HCT116 (cell line): Measurements from ENCODE around the gene NCAPG2. TPM values are rescaled to one million over a fixed set of nuclear protein-coding genes. Genes with fewer than 3 reads are reported as not detected.

Source experiments
- ATAC-seq: fragments of 200-7000 bp; cut with Tn5 transposase; 2 replicates; pipeline ENCODE4 v1.9.1; 2020; ENCODE audit warnings: mild to moderate bottlenecking, moderate library complexity
- BruUV-seq: library from RNA; stranded (reverse); fragments of 400-500 nt; replicated peaks from 2 replicates; lab custom pipeline; 2021; lab: Mats Ljungman, UMichigan
- CTCF ChIA-PET: fragments of 300-600 bp; sonication (Branson Sonifier 250); formaldehyde crosslinking; loops from one replicate; lab custom pipeline; 2021; ENCODE audit warnings: antibody characterized with exemption; lab: Charles Lee
- POLR2A ChIA-PET: fragments of 300-600, 350-600 bp; sonication (Branson Sonifier 250); formaldehyde crosslinking; loops from one replicate; lab custom pipeline; 2021; ENCODE audit warnings: antibody characterized with exemption; lab: Charles Lee
- RAD21 ChIA-PET, 2 experiments: fragments of 300-600 bp; sonication (Branson Sonifier 250); formaldehyde crosslinking; loops; one replicate each; lab custom pipeline; 2023; ENCODE audit warnings: low total read pairs in 2 of 2; ENCODE audit not compliant: uncharacterized antibody in 2 of 2, unreplicated experiment in 2 of 2, low non-redundant PET in 1 of 2; lab: Charles Lee
- DNase-seq: peaks from one replicate; pipeline ENCODE4 v3.0.0-alpha.2; 2010; ENCODE audit warnings: low read depth, low spot score
- H2AFZ ChIP-seq: fragments of 200-600 bp; shearing (Covaris generic), sonication (generic); 2 replicates; pipeline ENCODE4 v1.6.1; 2017; ENCODE audit warnings: low read depth, mixed run types, mixed read lengths, antibody characterized with exemption, low read length; ENCODE audit not compliant: poor library complexity, severe bottlenecking
- H3K27ac ChIP-seq: 2 replicates; pipeline ENCODE4 v1.5.1; 2012; ENCODE audit warnings: low read depth, low read length
- H3K27me3 ChIP-seq: fragments of 200-600 bp; sonication (generic); 2 replicates; pipeline ENCODE4 v1.6.1; 2016; ENCODE audit warnings: mixed run types, low read length, mixed read lengths; ENCODE audit not compliant: insufficient read depth
- H3K36me3 ChIP-seq, 2 experiments: fragments of 200-500 bp in 1 of 2; fragments of 200-600 bp in 1 of 2; sonication (Bioruptor generic) in 1 of 2; sonication (generic) in 1 of 2; 2 replicates each; pipeline versions ENCODE4 v1.5.1 to v1.6.1; 2014 to 2016; ENCODE audit warnings: low read length in 2 of 2, inconsistent platforms in 1 of 2, mixed read lengths in 1 of 2, mixed run types in 1 of 2; ENCODE audit not compliant: insufficient read depth in 2 of 2, control insufficient read depth in 1 of 2
- H3K4me1 ChIP-seq, 2 experiments: fragments of 200-600 bp in 1 of 2; sonication (generic) in 1 of 2; 2 replicates each; pipeline versions ENCODE4 v1.5.1 to v1.6.1; 2012 to 2017; ENCODE audit warnings: low read length in 2 of 2, inconsistent platforms in 1 of 2, mild to moderate bottlenecking in 1 of 2, mixed read lengths in 1 of 2, mixed run types in 1 of 2, moderate library complexity in 1 of 2; ENCODE audit not compliant: insufficient read depth in 2 of 2, control insufficient read depth in 1 of 2
- H3K4me2 ChIP-seq: fragments of 200-600 bp; sonication (generic); 2 replicates; pipeline ENCODE4 v1.6.1; 2017; ENCODE audit warnings: mixed run types, low read length, mixed read lengths
- H3K4me3 ChIP-seq, 2 experiments: fragments of 200-600 bp in 1 of 2; sonication (generic) in 1 of 2; replicated peaks in 1 of 2; 2 replicates each; pipeline ENCODE4 v1.5.1; 2011 to 2016; ENCODE audit warnings: low read length in 2 of 2, control low read depth in 1 of 2, low read depth in 1 of 2, mild to moderate bottlenecking in 1 of 2, mixed read lengths in 1 of 2, mixed run types in 1 of 2
- H3K79me2 ChIP-seq: fragments of 200-600 bp; sonication (generic); 2 replicates; pipeline ENCODE4 v1.6.1; 2017; ENCODE audit warnings: mild to moderate bottlenecking, mixed run types, low read length, moderate library complexity, mixed read lengths; ENCODE audit not compliant: insufficient read depth
- H3K9ac ChIP-seq: fragments of 200-600 bp; sonication (generic); 2 replicates; pipeline ENCODE4 v1.6.1; 2016; ENCODE audit warnings: low read length, mixed read lengths
- H3K9me2 ChIP-seq: fragments of 200-600 bp; sonication (generic), shearing (Covaris generic); 2 replicates; pipeline ENCODE4 v1.6.1; 2017; ENCODE audit warnings: mixed run types, mild to moderate bottlenecking, moderate library complexity; ENCODE audit not compliant: insufficient read depth
- H3K9me3 ChIP-seq, 2 experiments: fragments of 200-500 bp in 1 of 2; fragments of 200-600 bp in 1 of 2; sonication (Bioruptor generic) in 1 of 2; sonication (generic) in 1 of 2; 2 replicates each; pipeline ENCODE4 v1.6.1; 2014 to 2017; ENCODE audit warnings: low read length in 2 of 2, mixed read lengths in 2 of 2, inconsistent platforms in 1 of 2, low read depth in 1 of 2, mild to moderate bottlenecking in 1 of 2, mixed run types in 1 of 2, moderate library complexity in 1 of 2; ENCODE audit not compliant: control insufficient read depth in 1 of 2, insufficient read depth in 1 of 2
- H4K20me1 ChIP-seq: fragments of 200-600 bp; sonication (generic), shearing (Covaris generic); 2 replicates; pipeline ENCODE4 v1.6.1; 2017; ENCODE audit warnings: mixed run types, mild to moderate bottlenecking, moderate library complexity; ENCODE audit not compliant: insufficient read depth
- EGR1 ChIP-seq: IDR thresholded peaks from 2 replicates; pipeline ENCODE4 v1.6.1; 2012; ENCODE audit warnings: low read depth
- ELF1 ChIP-seq: IDR thresholded peaks from 2 replicates; pipeline ENCODE4 v1.6.1; 2012; ENCODE audit warnings: low read depth, borderline replicate concordance
- MAX ChIP-seq: IDR thresholded peaks from 2 replicates; pipeline ENCODE4 v1.6.1; 2012
- POLR2A ChIP-seq: IDR thresholded peaks from 2 replicates; pipeline ENCODE4 v1.7.0; 2011; ENCODE audit warnings: borderline replicate concordance; ENCODE audit not compliant: insufficient read depth, insufficient read length; ENCODE audit errors: extremely low read depth
- POLR2AphosphoS5 ChIP-seq: IDR thresholded peaks from 2 replicates; pipeline ENCODE4 v1.6.1; 2011; ENCODE audit warnings: mild to moderate bottlenecking, low read depth, low read length, moderate library complexity
- RAD21 ChIP-seq: IDR thresholded peaks from 2 replicates; pipeline ENCODE4 v1.6.1; 2012; ENCODE audit warnings: low read depth, mild to moderate bottlenecking
- SP1 ChIP-seq: IDR thresholded peaks from 2 replicates; pipeline ENCODE4 v1.6.1; 2012; ENCODE audit warnings: low read depth
- SRF ChIP-seq: IDR thresholded peaks from 2 replicates; pipeline ENCODE4 v1.6.1; 2012; ENCODE audit warnings: low read depth
- YY1 ChIP-seq: IDR thresholded peaks from 2 replicates; pipeline ENCODE4 v1.6.1; 2011; ENCODE audit warnings: low read length, low read depth, moderate library complexity, mild to moderate bottlenecking; ENCODE audit not compliant: insufficient replicate concordance; ENCODE audit errors: extremely low read depth
- ZFX ChIP-seq: fragments of 450-650 bp; IDR thresholded peaks from 2 replicates; pipeline ENCODE4 v1.6.1; 2017
- intact Hi-C: fragments of 100-400 bp; cut with micrococcal nuclease; formaldehyde crosslinking; loops from 2 replicates; pipeline ENCODE4 v1.10.0; 2022
- total RNA-seq: library from RNA; stranded (reverse); gene quantifications from one replicate; pipeline ENCODE4 v1.2.1, GENCODE V29; 2021; ENCODE audit not compliant: unreplicated experiment
- TF ChIP-seq, protein P1 (sequence below): IDR thresholded peaks from 2 replicates; pipeline ENCODE4 v1.6.1; 2012
- TF ChIP-seq, protein P2 (sequence below): IDR thresholded peaks from 2 replicates; pipeline ENCODE4 v1.6.1; 2012; ENCODE audit warnings: low read depth
- TF ChIP-seq, protein P3 (sequence below): IDR thresholded peaks from 2 replicates; pipeline ENCODE4 v1.6.1; 2011; ENCODE audit warnings: mild to moderate bottlenecking, low read length, moderate library complexity; ENCODE audit not compliant: insufficient replicate concordance; ENCODE audit errors: extremely low read depth

The NCAPG2 gene
- total RNA-seq, 1 experiment from 2014 or later = 73.1 TPM

GRCh38 chr7:158716802-158717201 is 12.2 kb upstream of the NCAPG2 start:
- Histone ChIP-seq H3K27me3 (peaks cover 20% of the 10 kb centered on the region; the same call in 1 of the 2 replicates), H3K9me2 (no peaks in the 10 kb centered on the region), H3K27ac (no peak overlapping the region), H3K79me2 (no peaks in the 10 kb centered on the region), H3K9me3 (no peaks in the 10 kb centered on the region), H2AFZ (no peak overlapping the region), H3K4me1 (no peaks in the 10 kb centered on the region)
- intact Hi-C loops = no loop called here
- ChIA-PET RAD21 (no interaction called here), CTCF (no interaction called here)
- ATAC-seq (no peak), DNase-seq (no peak)
- no TSS peak for BruUV-seq
- TF ChIP-seq RAD21 = no peak
- no peak for TF ChIP-seq ELF1
- no peak for TF ChIP-seq SRF
- no peak for TF ChIP-seq EGR1
- no peak for TF ChIP-seq MAX
- TF ChIP-seq ZFX = no peak
- TF ChIP-seq, all 23 proteins: peak for 0
- Histone ChIP-seq H3K4me2 (no peak overlapping the region), H3K36me3 (no peaks in the 10 kb centered on the region; a peak in 1 of 4 replicates), H4K20me1 (no peaks in the 10 kb centered on the region), H3K9ac (no peak overlapping the region), H3K4me3 (no peak overlapping the region)
- POLR2A ChIA-PET = no interaction called here

DNA sequence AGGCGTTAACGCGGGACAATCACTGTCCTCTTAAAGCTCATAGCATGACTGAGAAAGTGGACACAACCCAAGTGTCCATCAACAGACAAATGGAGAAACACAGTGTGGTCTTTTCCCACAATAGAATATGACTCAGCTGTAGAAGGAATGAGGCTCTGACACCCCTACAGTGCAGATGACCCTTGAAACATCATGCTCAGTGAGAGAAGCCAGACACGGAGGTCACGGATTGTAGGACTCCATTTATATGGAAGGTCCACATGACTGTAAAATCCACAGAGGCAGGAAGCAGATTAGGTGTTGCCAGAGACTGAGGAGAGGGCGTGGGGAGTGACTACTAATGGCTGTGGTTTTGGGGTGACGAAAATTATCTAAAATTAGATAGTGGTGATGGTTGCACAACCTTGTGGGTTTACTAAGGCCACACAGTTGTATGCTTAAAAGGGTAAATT is 6.1 kb upstream of the NCAPG2 start:
- CTCF ChIA-PET = no interaction called here
- DNase-seq = no peak

More for the DNA sequence above, 6.1 kb upstream of the NCAPG2 start:
- no peaks in the 10 kb centered on the region for H3K36me3 ChIP-seq
- no peaks in the 10 kb centered on the region for H3K9me3 ChIP-seq
- no peak overlapping the region for H3K4me3 ChIP-seq
- ATAC-seq = no peak
- no peaks in the 10 kb centered on the region for H4K20me1 ChIP-seq
- no peak overlapping the region for H2AFZ ChIP-seq
- no peaks in the 10 kb centered on the region for H3K79me2 ChIP-seq
- no peak overlapping the region for H3K9ac ChIP-seq
- ChIA-PET POLR2A (no interaction called here), RAD21 (no interaction called here)
- H3K4me1 ChIP-seq = peaks cover 0 to 5% of the 10 kb centered on the region in 2 experiments; a peak in 3 of 4 replicates
- no peaks in the 10 kb centered on the region for H3K27me3 ChIP-seq
- TF ChIP-seq POLR2A (no peak), POLR2AphosphoS5 (no peak), YY1 (no peak), SP1 (no peak), ELF1 (no peak), ZFX (no peak), EGR1 (no peak)
- TF ChIP-seq, protein P1, sequence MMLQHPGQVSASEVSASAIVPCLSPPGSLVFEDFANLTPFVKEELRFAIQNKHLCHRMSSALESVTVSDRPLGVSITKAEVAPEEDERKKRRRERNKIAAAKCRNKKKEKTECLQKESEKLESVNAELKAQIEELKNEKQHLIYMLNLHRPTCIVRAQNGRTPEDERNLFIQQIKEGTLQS = no peak
- TF ChIP-seq, protein P2, sequence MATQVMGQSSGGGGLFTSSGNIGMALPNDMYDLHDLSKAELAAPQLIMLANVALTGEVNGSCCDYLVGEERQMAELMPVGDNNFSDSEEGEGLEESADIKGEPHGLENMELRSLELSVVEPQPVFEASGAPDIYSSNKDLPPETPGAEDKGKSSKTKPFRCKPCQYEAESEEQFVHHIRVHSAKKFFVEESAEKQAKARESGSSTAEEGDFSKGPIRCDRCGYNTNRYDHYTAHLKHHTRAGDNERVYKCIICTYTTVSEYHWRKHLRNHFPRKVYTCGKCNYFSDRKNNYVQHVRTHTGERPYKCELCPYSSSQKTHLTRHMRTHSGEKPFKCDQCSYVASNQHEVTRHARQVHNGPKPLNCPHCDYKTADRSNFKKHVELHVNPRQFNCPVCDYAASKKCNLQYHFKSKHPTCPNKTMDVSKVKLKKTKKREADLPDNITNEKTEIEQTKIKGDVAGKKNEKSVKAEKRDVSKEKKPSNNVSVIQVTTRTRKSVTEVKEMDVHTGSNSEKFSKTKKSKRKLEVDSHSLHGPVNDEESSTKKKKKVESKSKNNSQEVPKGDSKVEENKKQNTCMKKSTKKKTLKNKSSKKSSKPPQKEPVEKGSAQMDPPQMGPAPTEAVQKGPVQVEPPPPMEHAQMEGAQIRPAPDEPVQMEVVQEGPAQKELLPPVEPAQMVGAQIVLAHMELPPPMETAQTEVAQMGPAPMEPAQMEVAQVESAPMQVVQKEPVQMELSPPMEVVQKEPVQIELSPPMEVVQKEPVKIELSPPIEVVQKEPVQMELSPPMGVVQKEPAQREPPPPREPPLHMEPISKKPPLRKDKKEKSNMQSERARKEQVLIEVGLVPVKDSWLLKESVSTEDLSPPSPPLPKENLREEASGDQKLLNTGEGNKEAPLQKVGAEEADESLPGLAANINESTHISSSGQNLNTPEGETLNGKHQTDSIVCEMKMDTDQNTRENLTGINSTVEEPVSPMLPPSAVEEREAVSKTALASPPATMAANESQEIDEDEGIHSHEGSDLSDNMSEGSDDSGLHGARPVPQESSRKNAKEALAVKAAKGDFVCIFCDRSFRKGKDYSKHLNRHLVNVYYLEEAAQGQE = no peak
- TF ChIP-seq, protein P3, sequence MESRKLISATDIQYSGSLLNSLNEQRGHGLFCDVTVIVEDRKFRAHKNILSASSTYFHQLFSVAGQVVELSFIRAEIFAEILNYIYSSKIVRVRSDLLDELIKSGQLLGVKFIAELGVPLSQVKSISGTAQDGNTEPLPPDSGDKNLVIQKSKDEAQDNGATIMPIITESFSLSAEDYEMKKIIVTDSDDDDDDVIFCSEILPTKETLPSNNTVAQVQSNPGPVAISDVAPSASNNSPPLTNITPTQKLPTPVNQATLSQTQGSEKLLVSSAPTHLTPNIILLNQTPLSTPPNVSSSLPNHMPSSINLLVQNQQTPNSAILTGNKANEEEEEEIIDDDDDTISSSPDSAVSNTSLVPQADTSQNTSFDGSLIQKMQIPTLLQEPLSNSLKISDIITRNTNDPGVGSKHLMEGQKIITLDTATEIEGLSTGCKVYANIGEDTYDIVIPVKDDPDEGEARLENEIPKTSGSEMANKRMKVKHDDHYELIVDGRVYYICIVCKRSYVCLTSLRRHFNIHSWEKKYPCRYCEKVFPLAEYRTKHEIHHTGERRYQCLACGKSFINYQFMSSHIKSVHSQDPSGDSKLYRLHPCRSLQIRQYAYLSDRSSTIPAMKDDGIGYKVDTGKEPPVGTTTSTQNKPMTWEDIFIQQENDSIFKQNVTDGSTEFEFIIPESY = no peak
- no peak overlapping the region for H3K27ac ChIP-seq
- H3K9me2 ChIP-seq = no peaks in the 10 kb centered on the region
- intact Hi-C loops = no loop called here
- BruUV-seq = no TSS peak
- H3K4me2 ChIP-seq = no peak overlapping the region
